ENCODE measurements around the gene SMIM13.
A peak's percentile ranks its signal among the peaks of the same experiment; 100 is the strongest.

The SMIM13 gene

DNA sequence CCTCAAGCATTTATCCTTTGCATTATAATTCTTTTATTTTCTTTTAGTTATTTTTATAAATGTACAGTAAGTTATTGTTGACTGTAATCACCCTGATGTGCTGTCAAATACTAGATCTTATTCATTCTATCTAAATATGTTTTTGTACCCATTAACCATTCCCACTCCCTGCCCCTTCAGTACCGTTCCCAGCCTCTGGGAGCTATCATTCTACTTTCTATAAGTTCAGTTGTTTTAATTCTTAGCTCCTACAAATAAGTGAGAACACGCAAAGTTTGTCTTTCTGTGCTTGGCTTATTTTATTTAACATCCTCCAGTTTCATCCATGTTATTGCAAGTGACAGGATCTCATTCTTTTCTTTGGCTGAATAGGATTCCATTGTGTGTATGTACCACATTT lies 30.3 kb downstream of the SMIM13 start:
- DNase-seq = no peak

GRCh38 chr6:11126876-11127275 lies 33.2 kb downstream of the SMIM13 start:
- no peak for DNase-seq

DNA sequence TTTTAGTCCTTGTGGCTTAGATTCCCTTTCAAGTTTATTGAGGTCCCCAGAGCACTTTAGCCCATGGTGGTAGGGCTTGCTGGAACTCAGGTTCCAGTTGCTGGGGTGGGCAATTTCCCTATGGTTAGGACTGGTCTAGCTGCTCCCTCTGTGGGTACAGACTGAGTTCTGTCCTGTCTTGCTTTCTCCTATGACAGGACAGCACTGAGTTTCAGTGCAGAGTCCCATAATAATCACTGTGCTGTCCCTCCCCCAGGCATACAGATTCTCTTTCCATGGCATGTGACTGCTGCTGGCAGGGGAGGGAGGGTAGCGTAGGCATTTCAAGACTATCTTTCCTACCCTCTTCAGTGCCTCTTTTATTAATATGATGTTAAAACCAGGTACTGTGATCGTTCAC lies 35.0 kb downstream of the SMIM13 start:
- no peak for DNase-seq

- no peak for DNase-seq
Observed at GRCh38 chr6:11129908-11130565, 36.4 kb downstream of the SMIM13 start.

GRCh38 chr6:11130605-11131004 lies 37.0 kb downstream of the SMIM13 start:
- DNase-seq = no peak

DNA sequence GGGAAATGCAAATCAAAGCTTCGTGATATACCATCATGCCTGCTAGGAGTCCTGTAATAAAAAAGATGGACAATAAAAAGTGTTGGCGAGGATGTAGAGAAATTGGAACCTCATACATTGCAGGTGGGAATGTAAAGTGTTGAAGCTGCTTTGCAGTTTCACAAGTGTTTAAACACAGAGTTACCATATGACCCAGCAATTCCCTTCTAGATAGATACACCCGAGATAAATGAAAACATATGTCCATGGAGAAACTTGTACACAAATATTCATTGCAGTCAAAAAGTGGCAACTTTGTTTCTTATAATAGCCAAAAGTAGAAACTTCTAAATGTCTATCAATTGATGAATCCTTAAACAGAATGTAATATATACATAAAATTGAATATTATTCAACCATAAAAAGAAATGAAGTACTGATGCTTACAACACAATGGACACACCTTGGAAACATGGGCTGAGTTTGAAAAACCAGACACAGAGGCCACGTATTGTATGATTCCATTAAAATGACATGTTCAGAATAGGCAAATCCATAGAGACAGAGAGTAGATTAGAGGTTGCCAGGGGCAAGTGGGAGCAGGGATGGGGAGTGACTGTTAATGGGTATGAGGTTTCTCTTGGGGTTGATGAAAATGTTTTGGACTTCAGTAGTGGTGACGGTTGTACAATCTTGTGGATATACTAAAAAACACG lies 38.7 kb downstream of the SMIM13 start:
- DNase-seq = no peak

- DNase-seq = no peak
Observed at GRCh38 chr6:11133281-11133680, 39.6 kb downstream of the SMIM13 start.

GRCh38 chr6:11136809-11137208 lies 43.2 kb downstream of the SMIM13 start:
- no peak for DNase-seq

DNA sequence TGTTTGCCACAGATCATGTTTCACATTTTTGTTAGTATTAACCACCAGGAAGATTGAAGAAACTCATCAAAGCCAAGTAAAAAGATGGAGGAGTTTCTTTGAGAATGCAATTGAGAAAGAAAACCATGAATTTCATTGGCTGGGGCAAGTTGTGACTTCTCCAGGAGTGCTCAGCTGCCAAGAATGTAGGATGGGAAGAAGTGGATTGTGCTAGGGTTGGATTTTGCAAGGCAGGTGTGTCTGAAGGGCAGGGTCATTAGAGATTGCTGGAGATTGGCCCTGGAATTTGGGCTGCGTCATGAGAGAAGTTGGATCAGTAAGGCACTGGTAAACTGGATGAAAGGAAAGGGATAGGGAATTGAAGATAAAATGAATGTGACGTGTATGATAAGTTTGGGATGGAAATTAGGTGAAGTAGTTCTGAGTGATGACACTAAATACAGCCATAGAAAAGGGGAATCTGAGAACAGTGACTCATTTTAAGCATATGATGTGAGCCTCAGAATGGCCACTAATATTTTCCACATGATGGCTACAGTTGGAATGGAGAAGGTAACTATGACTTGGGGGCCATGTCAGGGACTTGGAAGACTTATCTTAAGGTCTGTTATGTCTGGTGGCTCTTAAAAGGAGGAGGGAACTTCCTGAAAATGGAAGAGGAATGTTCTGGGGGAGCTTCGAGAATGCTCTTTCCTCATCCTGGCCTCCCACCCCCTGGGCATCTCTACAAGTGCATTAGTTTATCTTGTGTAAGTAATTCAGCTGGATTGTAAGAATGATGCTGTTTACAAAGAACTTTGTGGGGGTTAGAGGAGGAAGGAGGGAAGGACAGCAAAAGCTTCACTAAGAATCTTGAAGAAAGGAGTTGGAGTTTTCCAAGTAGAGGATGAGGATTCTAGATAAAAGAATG lies 45.7 kb downstream of the SMIM13 start:
- DNase-seq = no peak

DNA sequence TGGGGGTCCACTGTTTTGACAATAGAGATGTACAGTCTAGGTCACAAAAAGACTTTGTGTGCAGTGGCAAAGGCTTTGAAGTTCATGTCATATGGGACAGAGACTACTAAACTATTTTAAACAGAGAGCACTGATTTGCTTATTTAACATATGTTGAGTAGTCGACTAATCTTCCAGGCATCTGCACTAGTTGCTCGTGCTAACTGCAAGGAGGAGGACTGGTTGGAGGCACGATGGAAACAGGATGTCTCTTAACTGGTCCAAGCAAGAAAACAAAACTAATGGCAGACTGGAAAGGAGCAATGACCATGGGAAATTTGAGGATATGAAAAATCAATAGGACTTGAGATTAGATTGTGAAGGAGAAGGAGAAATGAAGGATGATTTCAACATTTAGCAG lies 46.4 kb downstream of the SMIM13 start:
- no peak for DNase-seq

DNA sequence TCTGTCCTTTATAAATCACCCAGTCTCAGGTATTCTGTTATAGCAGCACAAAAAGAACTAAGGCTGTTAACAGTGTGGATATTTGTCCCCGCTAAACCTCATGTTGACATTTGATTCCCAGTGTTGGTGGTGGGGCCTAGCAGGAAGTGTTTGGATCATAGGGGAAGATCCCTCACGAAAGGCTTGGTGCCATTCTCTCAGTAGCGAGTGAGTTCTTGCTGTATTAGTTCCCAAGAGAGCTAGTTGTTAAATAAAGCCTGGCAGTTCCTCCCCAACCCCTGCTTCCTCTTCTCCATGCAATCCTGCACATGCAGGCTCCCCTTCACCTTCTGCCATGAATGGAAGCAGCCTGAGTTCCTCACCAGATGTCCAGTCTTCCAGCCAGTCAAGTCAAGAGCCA lies 47.7 kb downstream of the SMIM13 start:
- DNase-seq = no peak

GRCh38 chr6:11142296-11143027 lies 48.8 kb downstream of the SMIM13 start:
- no peak for DNase-seq

DNA sequence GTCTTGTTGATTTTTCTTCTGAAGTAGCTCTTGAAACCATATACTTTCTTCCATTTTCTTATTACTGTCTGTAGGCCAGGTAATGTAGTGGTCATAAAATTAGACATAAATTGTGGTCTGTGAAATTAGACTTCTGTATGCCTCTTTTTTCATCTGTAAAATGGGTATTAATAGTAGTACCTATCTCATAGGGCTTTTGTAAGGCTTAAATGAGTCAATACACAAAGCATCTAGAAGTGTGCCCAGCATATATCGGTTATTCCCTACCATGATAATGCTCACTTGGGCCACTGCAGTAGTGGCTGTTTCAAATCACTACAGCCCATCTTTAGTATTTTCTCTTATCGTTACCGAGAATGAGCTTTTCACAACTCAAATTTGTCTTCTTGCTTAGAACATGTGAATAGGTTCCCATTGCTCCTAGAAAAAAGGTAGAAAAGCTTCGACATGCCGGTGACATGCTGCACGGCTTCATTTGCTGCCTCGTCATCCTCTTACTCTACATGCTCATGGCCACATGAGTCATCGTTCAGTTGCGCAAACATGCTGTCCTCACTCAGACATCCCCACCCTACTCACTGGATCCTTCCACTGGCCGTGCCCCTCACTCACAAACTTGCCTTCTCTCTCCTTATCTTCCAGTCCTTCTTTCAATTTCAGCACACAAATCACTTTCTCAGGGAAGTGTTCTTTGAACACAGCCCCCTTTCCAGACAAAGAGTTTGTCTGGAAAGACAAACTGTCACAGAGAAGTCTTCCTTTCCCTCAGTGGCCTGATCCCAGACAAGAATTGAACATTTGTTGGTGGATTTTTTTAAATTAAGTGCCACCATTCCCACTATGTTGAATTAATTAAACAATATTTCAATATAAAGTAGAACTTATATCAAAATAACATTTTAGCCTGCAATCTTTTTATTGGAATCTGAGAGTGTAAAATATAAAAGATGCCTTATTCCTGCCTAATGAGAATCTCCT lies 50.0 kb downstream of the SMIM13 start:
- DNase-seq = no peak

GRCh38 chr6:11144393-11144851 lies 50.8 kb downstream of the SMIM13 start:
- DNase-seq = peak; percentile 83

DNA sequence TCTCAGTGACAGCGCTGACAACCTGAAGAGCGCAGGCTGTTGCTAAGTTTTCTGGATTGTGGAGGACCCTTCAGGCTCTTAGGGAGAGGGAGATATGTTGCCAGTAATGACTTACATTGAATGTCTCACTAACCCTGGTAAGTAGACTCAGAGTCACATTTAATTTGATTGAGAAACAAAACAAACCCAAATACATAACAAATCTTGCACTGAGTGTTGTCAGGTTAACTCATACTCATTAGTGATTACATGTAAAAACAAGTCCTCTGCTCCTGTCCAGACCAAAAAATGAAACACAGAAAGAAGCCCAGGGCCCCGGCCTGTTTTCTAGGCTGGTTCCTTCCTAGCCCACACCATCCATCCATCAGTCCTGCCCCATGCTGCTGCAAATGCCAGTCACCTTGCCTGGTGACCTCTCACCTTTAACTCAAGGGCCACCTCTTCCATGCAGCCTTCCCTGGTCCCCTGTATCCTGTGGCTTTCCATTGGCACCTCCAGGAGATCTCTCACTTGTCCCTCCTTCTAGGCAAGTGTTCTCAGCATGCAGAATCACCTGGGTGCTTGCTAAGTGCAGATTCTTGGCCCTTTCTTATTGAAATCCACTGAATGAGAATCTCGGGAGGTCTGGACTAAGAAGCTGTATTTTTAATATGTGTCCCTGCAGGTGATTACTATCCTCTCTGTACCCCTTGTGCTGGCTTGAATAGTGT lies 52.6 kb downstream of the SMIM13 start:
- no peak for DNase-seq

GRCh38 chr6:11149551-11149950 lies 55.9 kb downstream of the SMIM13 start:
- DNase-seq = no peak

DNA sequence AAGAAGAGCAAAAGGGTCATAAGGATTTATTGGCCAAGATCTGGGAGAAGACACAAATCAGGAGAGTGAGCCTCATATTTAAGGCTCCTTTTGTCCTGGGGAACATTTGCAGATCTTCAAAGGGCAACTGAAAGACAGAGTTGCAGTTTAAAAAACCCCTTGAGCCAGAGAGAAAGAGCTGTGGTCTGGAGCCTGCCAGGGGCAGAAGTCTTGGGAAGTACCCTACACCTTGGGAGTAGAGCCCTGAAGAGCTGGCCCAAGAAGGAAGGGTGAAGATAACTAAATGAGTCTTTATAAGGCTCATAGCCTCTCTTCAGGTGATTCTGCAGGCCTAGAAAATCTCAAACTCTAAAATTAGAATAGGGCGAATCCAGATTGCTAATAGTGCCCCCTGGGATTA lies 57.9 kb downstream of the SMIM13 start:
- DNase-seq = no peak

GRCh38 chr6:11152581-11152980 lies 58.9 kb downstream of the SMIM13 start:
- no peak for DNase-seq

- no peak for DNase-seq
Observed at GRCh38 chr6:11153447-11153846, 59.8 kb downstream of the SMIM13 start.

GRCh38 chr6:11155589-11155988 lies 62.0 kb downstream of the SMIM13 start:
- DNase-seq = no peak

DNA sequence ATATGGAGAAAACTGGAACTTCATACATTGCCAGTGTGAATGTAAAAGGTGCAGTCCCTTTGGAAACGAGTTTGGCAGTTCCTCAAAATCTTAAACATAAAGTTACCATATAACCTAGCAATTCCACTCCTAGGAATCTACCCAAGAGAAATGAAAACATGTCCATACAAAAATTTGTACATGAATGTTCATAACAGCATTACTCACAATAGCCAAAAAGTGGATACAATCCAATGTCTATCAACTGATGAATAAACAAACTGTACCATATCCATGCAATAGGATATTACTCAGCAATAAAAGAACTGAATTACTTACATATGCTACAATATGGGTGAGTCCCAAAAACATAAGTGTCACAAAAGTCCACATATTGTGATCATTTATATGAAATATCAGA lies 66.6 kb downstream of the SMIM13 start:
- no peak for DNase-seq
